GM03348 (cell line): ENCODE results near the gene NR2E1.
A peak's percentile ranks its signal among the peaks of the same experiment; 100 is the strongest.

Experiments used
- DNase-seq: peaks from one replicate; pipeline ENCODE4 v3.0.0; 2012; ENCODE audit warnings: low spot score

NR2E1 gene

GRCh38 chr6:108165714-108166663 is at the start of gene NR2E1:
NR2E1 (plus strand) TSS chr6:108166022; CDS start chr6:108166766, 744 bp downstream.
- DNase-seq: no peak

GRCh38 chr6:108116546-108117426 is 49.0 kb upstream of the NR2E1 start:
- DNase-seq: no peak

GRCh38 chr6:108117427-108118358 is 48.1 kb upstream of the NR2E1 start:
- DNase-seq: peak; percentile 60

GRCh38 chr6:108118359-108118724 is 47.5 kb upstream of the NR2E1 start:
- no peak for DNase-seq

- no peak for DNase-seq
Measured at GRCh38 chr6:108118810-108119768, 46.7 kb upstream of the NR2E1 start.

GRCh38 chr6:108119769-108120141 is 46.1 kb upstream of the NR2E1 start:
- DNase-seq: no peak

- DNase-seq: no peak
Measured at GRCh38 chr6:108120311-108120710, 45.5 kb upstream of the NR2E1 start.

GRCh38 chr6:108121612-108122011 is 44.2 kb upstream of the NR2E1 start:
- DNase-seq: no peak

- no peak for DNase-seq
Measured at GRCh38 chr6:108123481-108123929, 42.3 kb upstream of the NR2E1 start.

- no peak for DNase-seq
Measured at GRCh38 chr6:108123946-108124345, 41.9 kb upstream of the NR2E1 start.

- DNase-seq: no peak
Measured at GRCh38 chr6:108127056-108127455, 38.8 kb upstream of the NR2E1 start.

- no peak for DNase-seq
Measured at GRCh38 chr6:108127826-108128225, 38.0 kb upstream of the NR2E1 start.

GRCh38 chr6:108130262-108130661 is 35.6 kb upstream of the NR2E1 start:
- DNase-seq: no peak

- DNase-seq: no peak
Measured at GRCh38 chr6:108132863-108133262, 33.0 kb upstream of the NR2E1 start.

GRCh38 chr6:108133594-108134179 is 32.1 kb upstream of the NR2E1 start:
- peak; percentile 90 for DNase-seq

GRCh38 chr6:108134213-108134970 is 31.4 kb upstream of the NR2E1 start:
- DNase-seq: no peak

GRCh38 chr6:108142240-108142639 is 23.6 kb upstream of the NR2E1 start:
- no peak for DNase-seq

GRCh38 chr6:108145639-108146038 is 20.2 kb upstream of the NR2E1 start:
- no peak for DNase-seq

GRCh38 chr6:108152446-108152845 is 13.4 kb upstream of the NR2E1 start:
- DNase-seq: no peak
